NCI-H69 (cell line): ENCODE measurements around the gene CRKL.

Source experiments
- DNase-seq: peaks from one replicate; lab custom pipeline; 2025; lab: John Stamatoyannopoulos, UW

Gene CRKL

DNA sequence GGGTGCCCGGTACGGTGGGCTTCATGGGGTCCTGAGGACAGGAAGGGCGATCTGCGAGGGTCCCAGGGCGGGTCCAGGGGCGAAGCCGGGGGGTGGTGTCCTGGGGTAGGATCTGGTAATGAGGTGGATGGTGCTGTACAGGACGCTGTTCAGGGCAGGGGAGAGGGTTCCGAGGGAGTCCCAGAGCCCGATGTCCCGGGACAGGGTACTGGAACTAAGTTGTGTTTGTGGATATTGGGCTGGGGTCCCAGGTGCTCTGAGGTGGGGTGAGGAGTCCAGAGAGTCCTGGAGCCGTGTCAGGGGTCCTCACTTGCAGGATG is 65.3 kb downstream of the CRKL start:
- DNase-seq = no peak

DNA sequence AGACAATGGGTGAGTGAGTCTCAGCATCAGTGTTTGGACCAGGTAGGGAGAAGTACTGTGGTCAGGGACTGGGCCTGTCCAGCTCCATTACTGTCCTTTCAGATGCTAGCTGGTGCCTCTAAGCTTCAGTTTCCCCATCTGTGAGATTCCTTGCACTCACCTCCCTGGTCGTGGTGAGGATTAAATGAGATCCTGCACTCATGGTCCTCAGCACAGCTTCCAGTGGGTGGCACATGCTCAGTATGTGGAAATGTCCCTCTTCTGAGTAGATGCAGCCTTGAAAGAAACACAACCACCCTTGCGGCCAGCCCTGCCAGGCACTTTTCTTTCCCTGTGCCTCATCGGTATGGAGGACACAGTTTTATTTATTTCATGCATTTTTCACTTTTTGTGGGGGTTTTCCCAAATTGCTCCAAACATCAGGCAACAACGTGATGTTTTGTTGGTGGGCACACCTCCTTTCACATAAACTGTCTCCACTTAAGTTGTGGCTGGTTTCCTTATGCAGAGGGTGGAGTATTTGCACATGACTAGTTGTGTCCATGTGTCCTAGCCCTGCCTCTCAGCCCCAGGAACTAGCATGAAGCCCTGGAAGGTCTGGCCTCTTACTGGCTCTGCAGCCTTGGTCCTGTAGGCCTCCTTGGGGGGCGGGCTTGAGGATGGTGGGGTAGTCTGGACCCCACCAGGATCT is 66.0 kb downstream of the CRKL start:
- no peak for DNase-seq

DNA sequence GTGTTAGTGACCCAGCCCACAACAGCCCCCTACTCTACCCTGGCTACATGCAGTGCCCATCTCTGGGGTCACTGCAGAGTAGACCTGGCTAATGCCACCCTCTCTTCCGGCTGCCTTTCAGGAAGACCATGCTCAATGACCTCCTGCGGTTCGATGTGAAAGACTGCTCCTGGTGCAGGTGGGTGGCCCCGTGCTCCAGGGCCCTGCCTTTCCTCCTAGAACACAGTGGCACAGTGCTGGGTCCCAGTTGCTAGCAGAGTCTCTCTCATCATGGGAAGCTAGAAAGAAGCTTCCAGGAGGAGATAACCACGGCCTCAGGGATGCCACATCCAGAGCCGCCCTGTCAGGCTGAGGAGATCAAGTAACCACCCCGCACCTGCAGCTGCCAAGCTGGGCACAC is 68.5 kb downstream of the CRKL start:
- DNase-seq = no peak

DNA sequence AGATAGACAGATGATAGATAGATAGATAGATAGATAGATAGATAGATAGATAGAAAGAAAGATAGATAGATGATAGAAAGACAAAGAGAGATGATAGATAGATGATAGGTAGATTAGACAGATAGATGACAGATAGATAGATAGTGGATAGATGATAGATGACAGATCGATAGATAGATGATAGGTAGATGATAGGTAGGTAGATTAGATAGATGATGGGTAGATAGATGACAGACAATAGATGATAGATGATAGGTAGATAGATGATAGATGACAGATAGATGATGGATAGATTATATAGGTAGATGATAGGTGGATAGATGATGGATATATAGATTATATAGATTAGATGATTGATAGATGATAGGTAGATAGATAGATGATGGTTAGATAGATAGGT is 69.2 kb downstream of the CRKL start:
- DNase-seq = no peak

DNA sequence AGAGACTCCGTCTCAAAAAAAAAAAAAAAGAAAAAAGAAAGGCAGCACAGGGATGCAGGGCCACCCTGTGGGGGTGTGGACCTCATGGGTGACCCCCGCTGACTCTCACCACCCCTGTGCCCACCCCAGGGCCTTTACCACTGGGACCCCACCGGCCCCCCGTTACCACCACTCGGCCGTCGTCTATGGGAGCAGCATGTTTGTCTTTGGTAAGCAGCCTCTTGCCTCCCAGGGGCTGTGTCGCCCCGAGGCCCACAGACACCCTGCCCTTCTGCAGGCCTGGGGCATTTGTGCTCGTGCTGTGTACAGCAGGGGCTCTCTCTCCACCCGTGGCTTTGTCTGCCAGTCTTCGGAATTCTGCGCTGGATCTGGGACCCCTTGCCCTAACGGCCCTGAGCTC is 70.2 kb downstream of the CRKL start:
- DNase-seq = no peak

DNA sequence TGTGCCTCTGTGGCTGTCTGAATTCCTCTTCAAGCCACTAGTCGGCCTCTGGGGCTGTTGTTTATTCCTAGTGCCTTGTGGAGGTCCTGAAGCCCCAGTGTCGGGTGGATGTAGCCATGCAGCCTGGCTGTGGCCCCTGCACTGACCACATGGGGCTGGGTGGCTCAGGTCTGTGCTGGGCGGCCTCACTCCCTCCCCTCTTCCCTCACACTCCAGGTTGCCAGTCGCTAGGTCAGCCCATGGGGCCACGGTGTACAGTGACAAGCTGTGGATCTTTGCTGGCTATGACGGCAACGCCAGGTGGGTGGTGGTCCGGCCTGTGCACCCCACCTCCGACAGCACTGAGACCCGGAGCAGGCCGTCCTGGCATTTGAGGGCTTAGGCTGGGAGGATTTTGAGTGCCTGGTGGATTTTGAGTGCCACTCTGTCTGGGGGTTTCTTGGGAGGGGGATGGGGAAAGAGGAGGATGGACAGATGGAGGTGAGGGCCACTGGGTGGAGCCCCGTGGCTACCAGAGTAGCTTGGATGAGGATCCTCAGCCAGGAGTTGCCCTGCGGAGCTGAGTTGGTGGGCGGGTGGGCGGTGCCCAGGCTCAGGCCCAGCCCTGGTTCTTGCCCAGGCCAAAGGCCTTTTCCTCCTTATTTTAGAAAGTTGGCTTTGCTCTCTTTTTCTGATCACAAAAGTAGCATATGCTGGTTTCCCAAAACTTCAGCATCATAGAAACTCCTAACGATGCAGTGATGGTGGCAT is 71.5 kb downstream of the CRKL start:
- DNase-seq = no peak

DNA sequence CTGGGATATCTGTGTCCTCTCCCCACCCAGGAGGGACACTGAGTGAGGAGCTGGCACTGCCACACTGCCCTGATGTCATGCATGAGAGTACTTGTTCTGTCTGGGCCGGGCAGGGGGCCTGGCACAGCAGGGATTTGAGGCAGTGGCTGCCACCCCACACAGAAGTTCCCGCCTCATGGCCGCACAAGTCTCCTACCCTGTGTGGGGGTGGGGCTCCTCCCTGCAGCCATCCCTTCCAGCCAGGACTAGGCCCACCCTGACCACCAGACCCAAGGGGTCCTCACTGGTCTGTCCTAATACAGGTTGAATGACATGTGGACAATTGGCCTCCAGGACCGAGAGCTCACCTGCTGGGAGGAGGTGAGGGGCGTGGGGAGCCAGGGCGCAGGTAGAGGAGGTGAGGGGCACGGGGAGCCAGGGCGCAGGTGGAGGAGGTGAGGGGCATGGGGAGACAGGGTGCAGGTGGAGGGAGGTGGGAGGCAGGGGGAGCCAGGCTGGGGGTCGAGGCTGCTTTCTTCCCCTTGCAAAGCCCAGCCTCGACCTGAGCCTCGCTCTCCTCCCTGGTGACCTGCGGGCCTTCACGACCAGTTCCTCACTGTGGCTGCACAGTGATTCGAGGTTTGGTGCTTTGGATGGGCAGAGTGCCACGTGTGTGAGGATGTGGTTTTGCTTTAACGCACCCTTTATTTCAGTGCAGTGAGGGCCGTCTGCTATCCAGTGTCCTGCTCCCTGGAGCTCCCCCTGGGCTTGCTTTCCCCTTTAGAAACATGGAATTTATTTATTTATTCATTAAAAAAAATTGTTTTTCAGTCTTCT is 72.3 kb downstream of the CRKL start:
- DNase-seq = no peak

DNA sequence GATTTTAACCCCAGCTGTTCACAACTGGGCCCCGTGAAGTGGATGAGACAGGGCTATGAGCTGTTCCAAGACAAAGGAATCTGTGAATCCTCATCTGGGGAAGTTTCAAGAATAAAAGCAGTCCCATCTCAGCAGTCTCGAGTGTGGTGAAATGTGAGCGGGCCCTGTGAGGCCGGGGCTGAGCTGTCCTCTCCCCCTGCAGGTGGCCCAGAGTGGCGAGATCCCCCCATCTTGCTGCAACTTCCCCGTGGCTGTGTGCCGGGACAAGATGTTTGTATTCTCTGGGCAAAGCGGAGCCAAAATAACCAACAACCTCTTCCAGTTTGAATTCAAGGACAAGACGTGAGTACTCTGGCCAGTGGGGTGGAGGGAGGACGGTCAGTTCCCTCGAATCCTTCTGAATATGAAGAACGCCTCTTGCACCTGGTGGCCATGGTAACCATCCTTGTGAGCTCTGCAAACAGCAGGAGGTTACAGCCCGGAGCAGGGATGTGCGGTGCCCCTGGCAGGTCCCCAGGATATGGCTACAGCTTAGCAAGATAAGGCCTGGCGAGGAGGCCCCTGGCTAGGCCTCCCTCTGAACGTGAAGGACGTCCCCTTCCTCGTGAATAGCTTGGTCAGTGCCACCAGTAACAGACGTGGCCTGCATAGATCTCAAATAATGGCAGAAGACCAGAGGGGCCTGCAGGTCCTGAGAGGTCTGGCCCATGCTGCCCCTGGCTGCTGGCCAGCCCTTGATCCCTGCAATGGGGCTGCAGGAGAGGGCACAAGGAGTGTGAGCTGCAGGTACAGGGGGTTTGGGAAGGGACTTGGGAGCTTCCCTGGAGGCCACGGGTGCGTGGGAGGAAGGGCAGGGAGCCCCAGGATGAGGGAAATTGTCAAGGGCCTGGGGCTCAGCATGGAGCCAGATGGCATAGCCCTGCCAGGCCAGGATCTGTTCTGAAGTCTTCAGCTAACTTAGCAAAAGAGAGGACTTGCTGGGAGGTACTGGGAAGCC is 73.3 kb downstream of the CRKL start:
- DNase-seq = no peak

DNA sequence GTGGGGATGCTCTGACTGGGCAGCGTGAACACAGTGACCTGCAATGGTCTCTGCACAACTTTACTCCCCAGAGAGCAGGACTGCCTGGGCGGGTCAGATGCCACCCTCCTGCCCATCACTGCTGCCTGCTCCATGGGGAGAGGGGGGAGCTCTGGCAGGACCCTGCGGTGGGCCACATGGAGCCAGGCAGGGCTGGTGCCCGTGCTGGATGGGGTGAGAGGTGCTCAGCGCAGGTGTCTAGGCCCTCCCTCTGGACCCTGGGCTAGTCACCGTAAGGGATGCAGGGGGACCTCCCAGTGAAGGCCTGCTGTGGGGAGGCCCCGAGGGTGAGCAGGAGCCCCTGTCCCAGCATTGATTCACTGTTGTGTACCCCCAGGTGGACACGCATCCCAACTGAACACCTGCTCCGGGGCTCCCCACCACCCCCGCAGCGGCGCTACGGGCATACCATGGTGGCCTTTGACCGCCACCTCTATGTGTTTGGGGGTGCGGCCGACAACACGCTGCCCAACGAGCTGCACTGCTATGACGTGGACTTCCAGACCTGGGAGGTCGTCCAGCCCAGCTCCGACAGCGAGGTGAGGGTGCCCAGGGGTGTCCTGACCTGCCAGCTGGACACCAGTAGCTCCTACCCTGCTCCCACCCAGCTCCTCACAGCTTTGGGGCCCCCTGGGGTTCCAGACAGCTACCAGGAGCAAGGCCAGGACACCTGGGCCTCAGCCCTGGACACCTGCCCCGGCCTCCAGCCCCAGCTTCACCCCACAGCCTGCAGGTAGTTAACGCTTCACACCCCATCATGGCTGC is 74.2 kb downstream of the CRKL start:
- no peak for DNase-seq

DNA sequence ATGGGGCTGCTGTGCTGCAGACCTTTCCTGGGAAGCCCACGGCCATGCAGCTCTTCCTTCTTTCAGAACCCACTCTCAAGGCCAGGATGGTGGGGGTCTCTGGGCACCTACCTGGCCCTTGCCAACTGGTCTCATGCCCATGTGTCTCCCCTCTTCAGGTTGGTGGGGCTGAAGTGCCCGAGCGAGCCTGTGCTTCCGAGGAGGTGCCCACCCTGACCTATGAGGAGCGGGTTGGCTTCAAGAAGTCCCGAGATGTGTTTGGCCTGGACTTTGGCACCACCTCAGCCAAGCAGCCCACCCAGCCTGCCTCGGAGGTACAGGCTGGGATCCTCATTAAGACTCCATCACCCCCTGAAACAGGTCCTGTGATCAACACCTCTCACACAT is 74.8 kb downstream of the CRKL start:
- no peak for DNase-seq

DNA sequence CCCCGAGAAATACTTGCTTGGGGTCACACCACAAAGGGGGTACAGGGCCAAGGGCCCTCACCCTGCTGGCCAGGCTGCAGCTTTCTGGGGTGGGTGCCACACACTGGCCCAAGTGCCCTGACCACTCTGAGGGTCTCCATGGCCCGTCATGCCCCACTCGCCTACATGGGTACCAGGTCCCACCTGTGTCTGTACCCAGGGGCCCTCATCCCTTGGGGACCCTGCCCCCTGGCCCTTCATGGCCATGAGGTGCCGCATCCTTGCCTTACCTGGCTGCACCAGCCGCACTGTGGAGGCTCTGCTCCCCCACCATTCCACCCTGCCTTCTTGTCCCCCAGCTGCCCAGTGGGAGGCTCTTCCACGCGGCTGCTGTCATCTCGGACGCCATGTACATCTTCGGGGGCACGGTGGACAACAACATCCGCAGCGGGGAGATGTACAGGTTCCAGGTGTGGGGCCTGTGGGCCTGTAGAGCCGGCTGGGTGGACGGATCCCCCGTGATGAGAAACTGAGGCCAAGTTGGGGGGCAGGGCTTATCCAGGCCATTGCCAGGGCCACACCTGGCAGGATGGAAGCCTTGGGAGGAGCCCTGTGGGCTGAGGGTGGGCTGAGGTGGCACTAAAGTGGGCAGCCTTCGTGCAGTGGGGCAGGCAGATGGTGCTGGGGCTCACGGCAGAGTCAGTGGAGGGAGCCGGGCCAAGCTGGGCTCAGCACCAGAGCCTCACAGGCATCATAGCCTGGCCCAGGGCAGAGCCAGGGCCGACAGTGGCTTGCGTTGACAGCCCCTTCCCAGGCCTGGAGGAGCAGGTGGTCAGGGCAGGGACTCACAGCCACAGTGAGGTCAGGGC is 75.5 kb downstream of the CRKL start:
- no peak for DNase-seq

DNA sequence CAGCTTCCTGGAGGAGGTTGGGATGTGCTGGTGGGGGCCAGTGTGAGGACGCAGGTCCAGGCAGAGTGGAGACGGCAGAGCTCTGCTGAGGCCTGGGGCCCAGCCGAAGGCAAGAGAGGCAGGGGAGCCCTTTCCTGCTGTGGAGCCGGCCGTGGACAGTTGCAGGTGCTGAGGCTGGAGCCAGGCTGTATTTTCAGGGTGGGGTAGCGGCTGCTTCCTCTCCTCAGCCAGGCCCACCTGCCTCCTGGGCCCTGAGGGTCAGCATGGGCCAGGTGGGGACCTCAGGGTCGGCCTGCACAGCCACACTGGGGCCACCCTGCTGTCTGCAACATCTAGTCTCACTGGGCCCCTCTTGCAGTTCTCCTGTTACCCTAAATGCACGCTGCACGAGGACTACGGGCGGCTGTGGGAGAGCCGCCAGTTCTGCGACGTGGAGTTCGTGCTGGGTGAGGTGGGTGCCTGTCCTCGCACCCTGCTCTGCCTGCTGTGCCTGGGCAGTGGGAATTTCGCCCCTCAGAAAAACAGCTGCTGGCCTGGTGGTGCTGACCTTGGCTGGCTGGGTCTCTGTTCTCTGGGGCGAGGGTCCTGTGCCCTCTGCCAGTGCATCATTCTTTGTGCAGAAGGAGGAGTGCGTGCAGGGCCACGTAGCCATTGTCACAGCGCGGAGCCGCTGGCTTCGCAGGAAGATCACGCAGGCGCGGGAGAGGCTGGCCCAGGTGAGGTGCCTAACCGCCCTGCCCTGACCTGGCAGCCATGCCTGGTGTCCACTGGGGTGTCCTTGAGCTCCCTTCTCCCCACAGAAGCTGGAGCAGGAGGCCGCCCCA is 76.3 kb downstream of the CRKL start:
- no peak for DNase-seq

DNA sequence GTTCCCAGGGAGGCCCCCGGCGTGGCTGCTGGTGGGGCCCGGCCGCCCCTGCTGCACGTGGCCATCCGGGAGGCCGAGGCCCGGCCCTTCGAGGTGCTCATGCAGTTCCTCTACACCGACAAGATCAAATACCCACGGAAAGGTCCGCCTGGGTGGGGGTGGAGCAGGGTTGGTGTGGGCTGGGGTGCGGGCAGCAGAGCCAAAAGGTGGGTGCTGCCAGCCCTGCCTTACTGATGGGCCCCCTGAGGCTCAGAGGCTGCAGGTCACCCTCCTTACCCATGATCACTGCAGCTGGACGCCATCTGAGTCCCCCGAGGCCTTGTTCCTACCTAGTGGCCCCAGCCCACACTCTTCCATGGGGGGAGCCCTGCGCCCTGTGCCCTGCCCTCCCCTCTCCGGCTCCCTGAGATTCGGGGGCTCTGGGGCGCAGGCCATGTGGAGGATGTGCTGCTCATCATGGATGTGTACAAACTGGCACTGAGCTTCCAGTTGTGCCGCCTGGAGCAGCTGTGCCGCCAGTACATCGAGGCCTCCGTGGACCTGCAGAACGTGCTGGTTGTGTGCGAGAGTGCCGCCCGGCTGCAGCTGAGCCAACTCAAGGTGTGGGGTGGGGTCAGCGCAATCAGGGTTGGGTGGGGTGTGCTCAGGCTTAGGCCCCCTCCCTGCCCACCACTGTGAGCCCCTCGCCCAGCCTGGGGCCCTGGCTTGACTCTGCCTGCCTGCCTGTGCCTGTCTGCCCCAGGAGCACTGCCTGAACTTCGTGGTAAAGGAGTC is 77.1 kb downstream of the CRKL start:
- DNase-seq = no peak

DNA sequence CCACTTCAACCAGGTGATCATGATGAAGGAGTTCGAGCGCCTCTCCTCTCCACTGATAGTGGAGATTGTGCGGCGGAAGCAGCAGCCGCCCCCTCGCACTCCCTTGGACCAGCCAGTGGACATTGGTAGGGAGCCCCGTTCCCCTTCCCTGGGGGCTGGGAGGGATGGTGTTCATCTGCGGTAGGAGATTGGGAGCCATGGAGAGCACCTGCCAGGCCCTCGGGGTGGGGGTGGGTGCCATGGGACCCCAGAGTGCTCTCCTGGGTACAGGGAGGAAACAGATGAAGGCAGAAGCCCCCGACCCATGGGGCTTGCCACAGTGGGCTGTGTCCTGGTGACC is 77.7 kb downstream of the CRKL start:
- DNase-seq = no peak

DNA sequence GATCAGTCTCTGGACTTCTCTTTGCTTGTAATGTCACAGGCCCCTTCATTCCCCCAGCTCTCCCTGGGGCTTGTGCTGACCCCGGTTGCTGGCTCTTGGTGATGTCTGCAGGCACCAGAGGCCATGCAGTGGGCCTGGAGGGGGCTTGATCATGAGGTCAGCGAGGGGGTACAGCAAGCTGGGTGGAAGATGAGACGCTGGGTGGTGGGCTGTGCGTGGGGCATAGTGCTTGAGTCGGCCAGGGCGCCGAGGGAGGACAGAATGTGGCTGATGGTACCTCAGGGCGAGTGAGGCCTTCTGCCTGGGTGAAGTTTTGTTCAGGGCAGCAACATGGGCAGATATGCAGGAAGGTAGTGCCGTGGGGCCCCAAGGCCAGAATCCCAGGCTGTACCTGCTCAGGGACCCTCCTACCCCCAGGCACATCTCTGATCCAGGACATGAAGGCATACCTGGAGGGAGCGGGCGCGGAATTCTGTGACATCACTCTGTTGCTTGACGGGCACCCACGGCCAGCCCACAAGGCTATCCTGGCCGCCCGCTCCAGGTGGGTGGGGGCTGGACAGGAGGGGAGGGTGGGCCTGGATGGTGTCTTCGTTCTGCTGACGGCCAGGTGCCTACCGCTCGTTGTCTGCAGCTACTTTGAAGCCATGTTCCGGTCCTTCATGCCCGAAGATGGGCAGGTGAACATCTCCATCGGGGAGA is 78.3 kb downstream of the CRKL start:
- no peak for DNase-seq

DNA sequence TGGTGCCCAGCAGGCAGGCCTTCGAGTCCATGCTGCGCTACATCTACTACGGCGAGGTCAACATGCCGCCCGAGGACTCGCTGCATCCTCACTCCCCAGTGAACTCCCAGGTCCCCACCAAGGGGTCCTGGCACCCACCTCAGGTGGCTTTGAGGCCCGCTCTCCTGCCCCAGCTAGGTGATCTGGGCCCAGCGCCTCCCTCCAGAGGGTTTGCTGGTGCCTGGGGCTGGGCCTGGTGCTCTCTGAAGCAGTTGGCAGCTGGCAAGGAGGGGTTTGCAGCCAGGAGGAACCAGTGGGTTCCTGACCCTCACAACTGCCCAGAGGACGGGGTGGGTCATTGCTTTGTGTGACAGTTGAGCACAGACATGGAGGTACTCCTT is 78.8 kb downstream of the CRKL start:
- no peak for DNase-seq

DNA sequence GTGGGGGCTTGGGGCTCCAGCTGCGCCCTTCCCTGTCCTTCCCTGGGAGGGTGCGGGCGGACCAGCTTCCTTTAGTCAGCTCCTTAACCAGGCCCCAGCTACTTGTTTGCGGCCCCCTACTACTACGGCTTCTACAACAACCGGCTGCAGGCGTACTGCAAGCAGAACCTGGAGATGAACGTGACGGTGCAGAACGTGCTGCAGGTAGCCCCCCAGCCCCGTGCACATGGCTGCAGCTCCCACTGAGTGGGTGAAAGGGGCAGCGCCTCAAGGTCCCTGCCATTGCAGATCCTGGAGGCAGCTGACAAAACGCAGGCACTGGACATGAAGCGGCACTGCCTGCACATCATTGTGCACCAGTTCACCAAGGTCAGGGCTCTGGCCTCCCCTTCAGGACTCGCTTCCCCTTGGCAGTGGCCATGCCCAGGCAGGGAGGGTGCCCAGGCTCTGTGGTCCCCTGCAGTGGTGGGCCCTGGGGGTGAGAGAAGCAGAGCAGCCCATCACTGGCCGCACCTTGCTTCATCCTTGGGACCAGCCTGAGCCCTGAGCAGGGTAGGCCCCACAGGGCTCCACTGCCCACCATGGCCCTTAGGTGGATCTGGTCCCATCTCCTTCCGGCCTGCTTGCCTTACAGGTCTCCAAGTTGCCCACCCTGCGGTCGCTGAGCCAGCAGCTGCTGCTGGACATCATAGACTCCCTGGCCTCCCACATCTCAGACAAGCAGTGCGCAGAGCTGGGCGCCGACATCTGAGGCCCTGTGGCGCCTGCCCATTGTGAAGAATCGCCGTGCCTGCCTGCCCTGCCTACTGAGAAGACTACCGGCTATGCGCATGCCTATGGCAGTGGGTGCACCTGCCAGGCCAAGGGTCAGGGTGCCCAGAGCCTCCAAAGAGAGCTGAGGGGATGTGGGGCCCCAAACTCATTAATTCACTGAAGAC is 79.7 kb downstream of the CRKL start:
- DNase-seq = no peak
